Activated T-cell treated with anti-CD3 and anti-CD28 coated beads for 24 hours (primary cell): ENCODE results near the gene TOLLIP.
A peak's percentile ranks its signal among the peaks of the same experiment; 100 is the strongest.
"Not testable (repeated sequence)": the region's sequence is repeated elsewhere in the genome, so short reads cannot be mapped to it uniquely, and the experiment has no call there.

Source experiments
- DNase-seq: peaks from one replicate; pipeline ENCODE4 v3.0.0-alpha.2; 2020; ENCODE audit warnings: low read depth

The TOLLIP gene

DNA sequence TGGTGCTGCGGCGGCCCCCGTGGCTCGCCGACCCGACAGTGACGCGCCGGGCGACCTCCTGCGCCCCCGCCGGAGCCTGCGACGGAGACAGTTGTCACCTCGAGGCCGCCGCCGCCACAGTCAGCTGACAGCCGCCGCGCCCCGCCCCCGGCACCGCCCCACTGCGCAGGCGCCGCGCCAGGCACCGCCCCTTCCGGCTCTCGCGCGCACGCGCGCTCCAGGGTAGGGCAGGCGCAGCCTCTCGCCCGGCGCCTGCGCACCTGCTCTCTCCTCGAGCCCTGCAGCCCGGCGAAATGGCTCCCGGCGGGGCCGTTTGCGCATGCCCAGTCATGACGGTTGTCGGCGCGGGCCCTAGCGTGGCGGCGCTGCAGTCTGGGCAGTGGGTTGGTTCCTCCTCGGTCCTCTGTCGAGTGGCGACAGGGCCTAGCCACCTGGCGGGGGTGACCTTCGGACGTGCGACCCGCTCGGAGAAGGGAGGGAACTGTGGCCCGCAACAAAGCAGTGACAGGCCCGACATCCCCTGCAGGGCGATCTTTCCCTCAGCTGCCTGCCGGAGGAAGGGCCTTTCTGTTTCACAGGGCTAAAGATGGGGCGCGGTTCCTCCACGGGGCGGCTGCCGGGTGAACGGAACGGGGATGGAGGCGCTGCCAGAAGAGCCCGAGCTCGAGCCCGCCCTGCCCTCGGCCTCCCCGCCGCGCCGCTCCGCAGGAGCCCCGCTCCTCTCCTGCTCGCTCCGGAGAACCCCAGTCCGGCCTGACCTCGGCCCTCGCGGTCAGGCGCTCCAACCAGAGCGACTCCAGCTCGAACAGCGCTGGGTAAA, at the start of gene TOLLIP:
Gene TOLLIP (minus strand): TSS at position 135 of the 820 bp plus-strand sequence. CDS start 134 bp downstream, at position 1.
- DNase-seq: peak; percentile 97

DNA sequence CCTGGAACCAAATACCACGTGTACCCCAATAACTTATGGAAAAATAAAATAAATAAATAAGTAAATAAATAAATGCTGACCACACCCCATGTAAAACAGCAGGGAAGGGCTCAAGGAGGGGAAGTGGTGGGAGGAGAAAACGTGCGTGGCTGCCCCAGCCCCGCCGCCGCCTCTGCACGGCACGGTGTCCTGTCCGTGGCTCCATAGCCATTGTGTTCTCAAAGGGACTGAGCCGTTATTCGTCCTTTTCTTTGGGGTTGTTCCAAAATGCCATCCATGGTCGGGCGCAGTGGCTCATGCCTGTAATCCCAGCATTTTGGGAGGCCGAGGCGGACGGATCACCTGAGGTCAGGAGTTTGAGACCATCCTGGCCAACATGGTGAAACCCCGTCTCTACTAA, 49.5 kb upstream of the TOLLIP start:
- not testable (repeated sequence) for DNase-seq

DNA sequence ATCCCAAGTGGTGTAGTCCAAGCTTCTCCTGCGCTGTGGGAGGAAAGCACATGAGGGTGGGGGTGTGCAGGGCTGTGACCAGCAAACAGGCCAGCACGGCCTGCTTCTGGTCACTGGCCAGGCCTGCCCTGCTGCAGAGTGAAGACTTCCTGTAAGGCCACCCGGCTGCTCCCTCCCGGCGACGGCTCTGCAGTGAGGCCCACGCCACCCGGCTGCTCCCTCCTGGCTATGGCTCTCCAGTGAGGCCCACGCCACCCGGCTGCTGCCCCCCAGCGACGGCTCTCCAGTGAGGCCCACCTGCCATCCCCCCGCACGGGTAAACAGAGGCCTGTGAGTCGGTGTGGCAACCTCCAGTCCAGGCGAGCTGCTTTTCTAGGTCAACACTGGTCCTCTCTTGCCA, 48.9 kb upstream of the TOLLIP start:
- DNase-seq: no peak

DNA sequence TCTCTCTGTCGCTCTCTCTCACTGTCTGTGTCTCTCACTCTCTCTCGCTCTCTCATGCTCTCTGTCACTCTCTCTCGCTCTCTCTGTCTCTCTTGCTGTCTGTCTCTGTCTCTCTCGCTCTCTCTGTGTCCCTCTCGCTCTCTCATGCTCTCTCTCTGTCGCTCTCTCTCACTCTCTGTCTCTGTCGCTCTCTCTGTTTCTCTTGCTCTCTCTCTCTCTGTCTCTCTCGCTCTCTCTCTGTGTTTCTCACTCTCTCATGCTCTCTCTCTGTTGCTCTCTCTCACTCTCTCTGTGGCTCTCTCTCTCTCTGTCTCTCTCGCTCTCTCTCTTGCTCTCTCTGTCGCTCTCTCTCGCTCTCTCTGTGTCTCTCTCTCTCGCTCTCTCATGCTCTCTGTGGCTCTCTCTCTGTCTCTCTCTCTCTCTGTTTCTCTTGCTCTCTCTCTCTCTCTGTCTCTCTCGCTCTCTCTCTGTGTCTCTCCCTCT, 47.1 kb upstream of the TOLLIP start:
- DNase-seq: no peak

DNA sequence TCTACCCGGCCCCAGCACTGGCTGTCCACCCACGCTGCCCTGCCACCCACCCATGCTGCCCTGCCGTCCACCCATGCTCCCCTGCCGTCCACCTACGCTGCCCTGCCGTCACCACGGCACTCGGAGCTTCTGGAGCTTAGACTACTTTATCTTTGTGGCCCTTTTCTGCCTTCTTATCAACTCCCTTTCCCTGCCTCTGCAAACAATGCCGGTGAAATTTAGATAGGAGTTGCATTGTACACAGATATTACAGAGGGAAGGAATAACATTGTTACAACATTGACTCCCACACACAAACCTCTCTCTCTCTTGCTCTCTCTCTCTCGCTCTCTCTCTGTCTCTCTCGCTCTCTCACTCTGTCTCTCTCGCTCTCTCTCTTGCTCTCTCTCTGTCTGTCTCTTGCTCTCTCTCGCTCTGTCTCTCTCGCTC, 46.6 kb upstream of the TOLLIP start:
- no peak for DNase-seq

DNA sequence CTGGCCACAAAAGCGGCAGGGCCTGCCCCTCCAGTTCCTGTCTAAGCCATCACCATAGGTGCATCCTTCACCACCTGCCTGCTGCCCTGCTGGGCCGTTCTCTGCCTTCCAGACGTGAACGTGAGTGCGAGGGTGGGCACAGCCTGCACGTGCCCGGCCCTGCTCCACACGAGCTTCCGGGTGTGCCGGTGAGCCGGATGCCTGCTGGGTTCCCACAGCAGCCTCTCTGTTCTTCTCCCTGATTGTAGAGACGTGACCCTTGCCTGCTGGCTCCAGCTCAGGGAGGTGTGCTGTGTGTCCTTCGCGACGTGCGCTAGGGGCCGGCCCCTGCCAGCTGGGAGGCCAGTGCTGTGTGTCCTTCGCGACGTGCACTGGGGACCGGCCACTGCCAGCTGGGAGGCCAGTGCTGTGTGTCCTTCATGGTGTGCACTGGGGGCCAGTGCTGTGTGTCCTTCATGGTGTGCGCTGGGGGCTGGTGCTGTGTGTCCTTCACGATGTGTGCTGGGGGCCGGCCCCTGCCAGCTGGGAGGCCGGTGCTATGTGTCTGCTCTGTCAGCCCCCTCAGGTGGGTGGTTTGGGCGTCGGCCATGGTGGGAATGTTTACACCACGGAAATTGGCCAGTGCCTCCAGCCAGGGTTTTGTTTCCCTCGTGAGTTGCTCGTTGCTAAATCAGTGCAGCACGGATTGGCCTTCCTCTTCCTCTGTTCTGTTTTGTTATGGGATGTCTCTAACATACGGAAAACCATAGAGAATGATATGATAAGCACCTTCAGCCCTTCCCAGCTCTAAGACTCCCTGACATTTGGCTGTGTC, 44.9 kb upstream of the TOLLIP start:
- no peak for DNase-seq

DNA sequence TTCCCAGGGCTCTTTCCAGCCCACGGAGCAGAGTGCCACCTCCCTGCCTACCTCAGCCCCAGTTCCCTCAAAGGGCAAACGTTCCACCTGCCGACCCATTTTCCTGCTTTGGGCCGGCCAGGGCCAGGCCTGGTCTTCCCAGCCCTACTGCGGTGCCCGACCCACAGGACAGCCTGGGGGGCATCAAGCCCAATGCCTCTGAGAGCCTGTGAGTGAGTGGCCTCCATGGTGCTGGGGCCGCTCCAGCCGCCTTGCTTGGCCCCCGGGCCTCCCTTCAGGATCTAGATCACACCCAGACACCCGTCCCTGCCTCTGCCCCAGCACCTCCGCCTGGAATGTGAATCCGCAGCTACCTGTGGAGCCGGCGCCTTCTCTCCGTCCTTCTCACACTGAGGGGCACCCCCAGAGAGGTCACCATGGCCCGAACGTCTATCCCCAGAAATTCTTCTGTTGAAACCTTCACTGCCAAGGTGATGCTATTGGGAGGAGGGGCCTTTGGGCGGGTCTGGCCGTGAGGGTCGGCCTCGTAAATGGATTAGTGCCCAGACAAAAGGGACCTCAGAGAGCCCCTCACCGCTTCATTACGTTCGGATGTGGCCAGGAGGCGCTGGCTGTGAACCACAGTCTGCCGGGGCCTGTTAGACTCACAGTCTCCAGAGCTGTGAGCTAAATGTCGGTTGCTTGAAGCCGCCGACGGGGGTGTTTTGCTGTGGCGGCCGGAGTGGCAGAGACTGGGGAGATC, 44.1 kb upstream of the TOLLIP start:
- no peak for DNase-seq

DNA sequence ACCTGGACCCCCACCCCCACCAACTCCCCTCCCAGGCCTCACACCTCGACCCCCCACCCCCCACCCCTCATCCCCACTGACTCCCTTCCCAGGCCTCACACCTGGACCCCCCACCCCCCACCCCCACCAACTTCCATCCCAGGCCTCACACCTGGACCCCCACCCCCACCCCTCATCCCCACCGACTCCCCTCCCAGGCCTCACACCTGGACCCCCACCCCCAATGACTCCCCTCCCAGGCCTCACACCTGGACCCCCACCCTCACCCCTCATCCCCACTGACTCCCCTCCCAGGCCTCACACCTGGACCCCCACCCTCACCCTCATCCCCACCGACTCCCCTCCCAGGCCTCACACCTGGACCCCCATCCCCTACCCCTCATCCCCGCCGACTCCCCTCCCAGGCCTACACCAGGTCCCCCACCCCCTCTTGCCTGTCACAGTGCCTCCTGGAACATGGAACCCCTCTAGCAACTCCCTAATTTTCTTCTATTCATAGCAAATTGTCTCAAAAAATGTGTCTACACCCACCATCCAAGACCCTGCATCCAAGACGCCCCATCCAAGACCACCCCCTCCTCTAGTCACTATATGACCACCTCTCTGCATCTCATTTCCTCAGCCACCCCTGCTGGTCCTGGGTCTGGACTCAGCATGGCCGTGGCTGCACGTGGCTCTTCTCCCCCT, 43.4 kb upstream of the TOLLIP start:
- DNase-seq: no peak

DNA sequence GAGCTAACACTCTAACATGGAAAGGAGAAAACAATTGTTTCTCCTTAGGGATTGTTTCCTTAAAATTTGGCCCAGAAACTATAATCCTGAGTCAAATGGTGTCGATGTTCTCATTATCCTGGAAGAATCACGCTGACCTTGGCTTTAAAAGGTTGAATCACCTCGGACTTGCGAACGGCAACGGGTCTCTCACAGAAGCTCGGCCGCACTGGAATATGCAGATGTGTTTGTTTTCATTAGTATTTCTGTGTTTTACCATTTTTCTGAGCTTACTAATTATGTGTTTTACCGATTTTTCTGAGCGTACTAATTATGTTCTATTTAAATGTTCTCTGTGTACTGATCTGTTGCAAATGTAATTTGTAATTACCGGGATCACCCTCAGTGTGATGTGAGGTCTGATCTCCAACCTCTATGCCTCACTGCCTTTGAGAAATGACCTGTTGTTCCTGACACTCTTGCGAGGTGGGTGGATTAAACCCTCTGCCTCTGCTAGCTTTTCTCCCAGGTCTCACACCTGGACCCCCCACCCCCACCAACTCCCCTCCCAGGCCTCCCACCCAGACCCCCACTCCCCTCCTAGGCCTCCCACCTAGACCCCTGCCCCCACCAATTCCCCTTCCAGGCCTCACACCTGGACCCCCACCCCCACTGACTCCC, 42.0 kb upstream of the TOLLIP start:
- DNase-seq: no peak

DNA sequence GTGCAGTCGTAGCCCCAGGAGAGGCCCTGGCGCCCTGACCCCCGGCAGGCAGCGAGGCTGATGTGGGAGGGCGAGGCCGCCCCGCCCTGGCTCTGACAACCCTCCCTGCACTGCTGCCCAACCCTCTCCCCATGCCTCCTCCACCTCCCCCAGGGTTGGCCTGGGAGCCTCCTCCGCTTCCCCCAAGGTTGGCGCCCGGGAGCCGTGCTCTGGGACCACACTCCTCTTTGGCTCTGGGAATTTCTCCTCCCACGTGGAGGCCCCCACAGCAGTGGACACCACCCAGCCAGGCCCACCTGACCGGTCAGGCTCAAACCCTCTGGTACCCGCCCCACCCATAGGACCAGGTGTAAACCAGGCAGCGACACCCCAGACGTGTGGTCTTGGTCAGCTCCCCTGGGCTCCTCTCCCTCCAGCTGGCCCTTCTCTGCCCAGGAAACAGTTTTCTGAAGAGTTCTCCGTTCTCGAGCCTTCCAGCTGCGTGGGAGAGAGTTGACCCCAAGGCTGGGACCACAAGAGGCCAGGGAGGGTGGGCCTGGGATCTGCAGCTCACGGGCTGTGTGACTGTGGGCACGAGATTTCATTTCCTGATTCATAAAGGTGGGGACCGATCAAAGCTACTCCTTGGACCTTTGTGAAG, 40.8 kb upstream of the TOLLIP start:
- no peak for DNase-seq

DNA sequence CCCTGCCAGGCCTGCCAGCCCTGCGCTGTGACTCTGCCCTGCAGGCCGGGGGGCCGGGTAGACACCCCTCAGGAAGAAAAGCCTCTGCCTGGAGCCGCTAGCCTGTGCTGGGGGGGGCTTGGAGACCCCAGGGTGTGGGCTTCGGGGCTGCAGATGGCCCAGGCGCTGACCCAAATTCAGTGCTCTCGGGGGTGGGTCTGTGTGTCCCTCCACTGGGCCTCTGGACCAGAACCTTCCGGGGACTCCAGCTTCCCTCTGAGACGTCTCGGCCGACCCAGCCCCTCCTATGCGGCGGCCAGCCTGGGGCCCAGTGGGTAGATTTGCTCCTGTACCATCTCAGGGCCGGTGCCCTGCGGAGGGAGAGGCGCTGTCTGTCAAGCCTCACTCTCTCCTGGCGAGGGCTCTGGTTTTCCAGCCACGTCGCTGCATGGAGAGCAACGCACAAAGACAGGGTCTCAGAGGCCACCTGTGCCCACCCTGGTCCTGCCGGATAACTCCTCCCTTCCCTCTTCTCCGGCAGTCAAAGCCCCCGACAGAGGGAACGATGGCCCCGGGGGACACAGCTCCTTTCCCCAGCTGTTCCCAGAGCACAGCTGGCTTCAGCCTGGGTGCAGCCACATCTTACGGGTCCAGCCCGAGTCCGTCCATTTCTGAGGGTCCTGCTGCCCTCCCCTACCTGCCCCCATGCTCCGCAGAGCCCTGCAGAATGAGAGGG, 40.1 kb upstream of the TOLLIP start:
- DNase-seq: no peak

DNA sequence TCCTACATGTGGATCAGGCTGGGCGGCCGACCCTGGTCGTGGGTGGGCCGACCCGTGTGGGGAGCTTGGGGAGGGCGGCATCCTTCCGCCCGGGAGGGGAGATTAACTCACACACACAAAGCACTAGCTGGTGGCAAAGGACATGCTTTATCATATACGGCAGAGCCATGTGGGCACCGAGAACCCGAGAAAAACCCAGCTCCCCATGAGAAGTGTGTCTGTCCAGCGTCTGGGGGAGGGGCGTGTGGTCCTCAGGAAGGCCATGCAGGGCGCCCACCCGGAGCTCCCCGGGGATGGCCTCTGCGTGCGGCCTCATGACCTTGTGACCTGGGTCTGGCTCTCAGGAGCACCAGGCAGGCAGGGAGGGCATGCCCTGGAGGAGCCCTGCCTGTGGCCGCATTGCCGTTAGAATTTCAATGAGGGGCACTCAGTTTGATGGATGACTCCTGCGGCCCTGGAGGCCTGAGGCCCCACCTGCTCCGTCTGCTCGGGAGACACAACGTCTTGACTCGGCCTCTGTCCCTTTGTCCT, 39.4 kb upstream of the TOLLIP start:
- no peak for DNase-seq

DNA sequence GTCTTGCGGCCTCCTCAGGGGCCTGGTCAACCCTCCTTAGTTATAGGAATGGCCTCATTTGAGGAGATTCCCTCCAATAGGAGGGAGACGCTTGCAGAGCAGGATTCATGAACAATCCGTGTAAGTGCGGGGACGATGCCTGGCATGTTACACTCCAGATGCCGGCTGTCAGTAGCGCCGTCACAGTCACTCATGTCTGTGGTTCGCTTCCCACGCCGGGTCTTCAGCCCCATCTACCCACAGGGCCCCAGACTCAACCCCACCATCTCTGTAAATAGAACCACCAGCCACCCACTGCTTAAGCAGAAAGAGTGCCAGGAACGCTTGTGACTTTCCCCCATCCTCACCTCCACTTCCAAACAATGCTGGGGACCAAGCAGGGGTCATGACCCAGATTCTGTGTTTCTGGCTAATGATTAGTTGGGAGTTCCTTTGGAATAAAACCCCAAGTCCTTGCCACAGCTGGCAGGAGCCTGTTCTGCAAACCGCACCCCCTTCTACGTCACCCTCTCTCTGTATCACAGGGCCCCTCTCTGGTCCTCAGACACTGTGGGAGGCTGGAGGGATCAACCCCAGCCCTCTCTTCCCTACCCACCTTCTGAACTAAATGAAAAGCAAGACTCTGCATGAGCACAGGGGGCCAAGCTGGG, 38.8 kb upstream of the TOLLIP start:
- no peak for DNase-seq

DNA sequence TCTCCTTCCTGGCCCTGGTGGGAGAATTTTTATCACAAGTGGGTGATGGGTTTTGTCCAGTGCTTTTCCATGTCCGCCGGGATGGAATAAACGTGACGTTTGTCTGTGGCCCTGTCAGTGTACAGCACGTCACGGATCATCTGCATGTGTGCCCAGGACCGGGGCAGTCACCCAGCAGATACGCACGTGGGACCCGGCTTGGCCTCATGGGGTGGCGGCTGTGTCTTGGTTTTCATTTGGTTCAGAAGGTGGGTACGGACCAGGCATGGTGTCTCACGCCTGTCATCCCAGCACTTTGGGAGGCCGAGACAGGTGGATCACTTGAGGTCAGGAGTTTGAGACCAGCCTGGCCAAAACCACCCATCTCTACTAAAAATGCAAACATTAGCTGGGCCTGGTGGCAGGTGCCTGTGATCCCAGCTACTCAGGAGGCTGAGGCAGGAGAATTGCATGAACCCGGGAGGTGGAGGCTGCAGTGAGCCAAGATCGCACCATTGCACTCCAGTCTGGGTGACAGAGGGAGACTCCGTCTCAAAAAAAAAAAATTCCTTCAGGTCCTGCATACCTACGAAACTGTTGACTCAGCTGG, 38.1 kb upstream of the TOLLIP start:
- not testable (repeated sequence) for DNase-seq

DNA sequence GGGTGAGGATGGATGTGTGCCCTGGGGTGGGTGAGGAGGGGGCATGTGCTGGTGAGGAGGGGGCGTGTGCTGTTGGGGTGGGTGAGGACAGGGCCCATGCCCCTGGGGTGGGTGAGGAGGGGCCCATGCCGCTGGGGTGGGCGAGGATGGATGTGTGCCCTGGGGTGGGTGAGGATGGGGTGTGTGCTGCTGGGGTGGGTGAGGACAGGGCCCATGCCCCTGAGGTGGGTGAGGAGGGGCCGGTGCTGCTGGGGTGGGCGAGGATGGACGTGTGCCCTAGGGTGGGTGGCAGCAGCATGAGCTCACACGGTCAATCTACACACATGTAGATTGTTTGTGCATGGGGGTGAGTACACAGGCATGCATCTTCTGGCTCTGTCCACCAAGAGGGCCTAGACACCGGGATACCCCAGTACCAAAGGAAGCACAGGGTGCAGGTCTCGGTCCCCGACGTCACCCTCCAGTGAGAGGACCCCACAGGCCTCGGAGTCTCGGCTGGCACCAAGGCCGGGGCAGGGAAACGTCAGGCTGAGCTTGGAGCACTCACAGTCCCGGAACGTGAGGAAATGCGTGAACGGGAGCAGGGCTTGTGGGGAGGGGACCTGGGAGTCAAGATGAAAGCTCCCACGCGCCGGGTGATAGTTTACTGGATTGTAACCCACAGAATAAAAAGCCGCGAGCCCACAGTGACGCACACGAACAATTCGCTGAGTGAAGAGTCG, 37.4 kb upstream of the TOLLIP start:
- no peak for DNase-seq

DNA sequence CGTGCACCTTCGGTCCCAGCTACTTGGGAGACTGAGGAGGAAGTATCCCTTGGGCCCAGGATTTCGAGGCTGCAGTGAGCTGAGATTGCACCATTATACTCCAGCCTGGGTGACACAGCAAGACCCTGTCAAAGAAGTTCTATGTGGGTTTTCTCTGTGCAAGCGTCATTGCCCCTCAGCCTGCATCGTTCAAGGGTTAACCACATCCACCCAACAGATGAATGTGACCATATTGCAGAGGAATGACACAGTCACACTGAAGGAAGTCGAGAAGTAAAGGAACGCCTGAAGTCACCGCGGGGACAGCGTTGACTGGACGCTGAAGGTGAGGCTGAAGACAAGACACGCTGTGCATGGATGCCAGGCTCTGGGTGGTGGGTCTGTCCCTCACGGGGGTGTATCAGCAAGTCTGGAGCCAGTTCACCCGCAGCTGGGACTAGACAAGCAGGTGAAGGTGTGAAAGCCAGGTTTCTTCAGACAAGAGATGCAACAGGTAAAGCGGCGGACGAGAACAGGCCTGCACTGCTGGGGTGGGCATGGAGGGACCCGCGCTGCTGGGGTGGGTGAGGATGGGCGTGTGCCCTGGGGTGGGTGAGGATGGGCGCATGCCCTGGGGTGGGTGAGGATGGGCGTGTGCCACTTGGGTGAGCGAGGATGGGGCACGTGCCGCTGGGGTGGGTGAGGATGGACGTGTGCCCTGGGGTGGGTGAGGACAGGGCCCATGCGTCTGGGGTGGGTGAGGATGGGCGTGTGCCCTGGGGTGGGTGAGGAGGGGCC, 36.5 kb upstream of the TOLLIP start:
- no peak for DNase-seq

DNA sequence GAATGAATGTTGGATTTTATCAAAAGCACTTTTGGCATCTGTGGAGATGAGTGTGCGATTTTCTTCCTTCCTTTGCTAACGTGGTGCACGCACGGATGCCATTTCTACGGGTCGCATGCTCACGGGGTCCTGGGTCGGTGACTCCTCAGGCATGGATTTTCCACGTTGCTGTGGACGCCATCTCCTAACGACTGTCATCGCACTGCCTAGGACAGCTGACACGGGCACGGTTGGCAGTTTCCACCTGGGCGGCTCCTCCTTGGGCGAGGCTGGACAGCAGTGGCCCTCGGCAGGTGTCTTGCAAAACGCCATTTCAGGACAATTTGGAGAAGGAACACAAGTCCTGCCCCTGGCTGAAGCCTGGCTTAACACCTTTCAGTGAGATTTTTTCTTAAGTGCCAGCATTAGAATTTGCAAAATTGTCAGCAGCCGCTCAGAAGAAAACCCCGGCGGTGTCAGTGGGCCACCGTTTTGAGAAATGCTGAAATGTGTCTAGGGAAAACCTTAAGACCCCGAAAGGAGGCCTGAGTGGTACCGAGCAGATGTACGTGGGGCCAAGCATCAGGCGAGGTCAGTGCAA, 34.7 kb upstream of the TOLLIP start:
- no peak for DNase-seq
